Neural crest cell (in vitro differentiated cells): ENCODE data around the gene POR. TPM values are rescaled to one million over a fixed set of nuclear protein-coding genes. Genes with fewer than 3 reads are reported as not detected.

Source experiments
- DNase-seq: peaks from one replicate; pipeline ENCODE4 v3.0.0; 2021; ENCODE audit warnings: low read depth, mixed read lengths, low spot score
- H3K27ac Mint-ChIP-seq: one replicate; pipeline ENCODE4 v1.8.0; 2021; ENCODE audit warnings: mild to moderate bottlenecking, mixed read lengths; ENCODE audit not compliant: unreplicated experiment
- H3K27me3 Mint-ChIP-seq: 2 replicates; pipeline ENCODE4 v1.8.0; 2021; ENCODE audit warnings: low read depth, mild to moderate bottlenecking, mixed read lengths
- H3K36me3 Mint-ChIP-seq: 2 replicates; pipeline ENCODE4 v1.8.0; 2021; ENCODE audit warnings: low read depth, mild to moderate bottlenecking, mixed read lengths
- H3K4me1 Mint-ChIP-seq: 2 replicates; pipeline ENCODE4 v1.8.0; 2021; ENCODE audit warnings: mixed read lengths
- H3K4me3 Mint-ChIP-seq: one replicate; pipeline ENCODE4 v1.8.0; 2021; ENCODE audit warnings: mild to moderate bottlenecking, mixed read lengths
- H3K9me3 Mint-ChIP-seq: 2 replicates; pipeline ENCODE4 v1.8.0; 2021; ENCODE audit warnings: mixed read lengths
- total RNA-seq: library from RNA; stranded (reverse); gene quantifications from 2 replicates; pipeline ENCODE4 v1.2.1, GENCODE V29; 2021
- TF ChIP-seq, protein P1 (sequence below): fragments of 200-600 bp; sonication (generic); conservative IDR thresholded peaks from 2 replicates; pipeline ENCODE4 v1.5.0; 2021; ENCODE audit warnings: antibody characterized with exemption, mild to moderate bottlenecking

POR gene
- total RNA-seq, 1 donor from 2014 or later = 126 TPM

DNA sequence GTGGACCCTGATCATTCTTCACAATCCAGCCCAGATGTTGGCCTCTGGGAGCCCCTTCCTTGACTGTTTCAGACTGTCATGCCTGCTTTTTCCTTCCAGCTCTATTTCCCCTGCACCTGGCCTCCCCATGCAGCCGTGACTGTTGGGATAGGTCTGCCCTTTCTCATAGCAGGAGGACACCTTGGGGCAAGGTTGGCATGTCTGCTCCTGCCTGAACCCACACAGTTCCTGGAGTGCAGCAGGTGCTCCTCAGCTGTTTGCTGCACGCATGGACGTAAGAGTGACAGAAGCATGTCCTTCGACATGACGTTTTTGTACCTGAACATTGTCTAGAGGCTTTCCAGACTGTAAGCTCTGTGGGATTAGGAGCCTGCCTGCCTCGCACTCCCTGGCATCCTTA lies 24.0 kb downstream of the POR start:
- Mint-ChIP-seq H3K9me3 (no peaks in the 10 kb centered on the region), H3K27me3 (no peaks in the 10 kb centered on the region), H3K4me3 (peak overlapping the region; percentile 11), H3K27ac (peak overlapping the region; percentile 85), H3K4me1 (peaks cover 26% of the 10 kb centered on the region), H3K36me3 (peaks cover 6% of the 10 kb centered on the region)
- no peak for DNase-seq
- TF ChIP-seq, protein P1, sequence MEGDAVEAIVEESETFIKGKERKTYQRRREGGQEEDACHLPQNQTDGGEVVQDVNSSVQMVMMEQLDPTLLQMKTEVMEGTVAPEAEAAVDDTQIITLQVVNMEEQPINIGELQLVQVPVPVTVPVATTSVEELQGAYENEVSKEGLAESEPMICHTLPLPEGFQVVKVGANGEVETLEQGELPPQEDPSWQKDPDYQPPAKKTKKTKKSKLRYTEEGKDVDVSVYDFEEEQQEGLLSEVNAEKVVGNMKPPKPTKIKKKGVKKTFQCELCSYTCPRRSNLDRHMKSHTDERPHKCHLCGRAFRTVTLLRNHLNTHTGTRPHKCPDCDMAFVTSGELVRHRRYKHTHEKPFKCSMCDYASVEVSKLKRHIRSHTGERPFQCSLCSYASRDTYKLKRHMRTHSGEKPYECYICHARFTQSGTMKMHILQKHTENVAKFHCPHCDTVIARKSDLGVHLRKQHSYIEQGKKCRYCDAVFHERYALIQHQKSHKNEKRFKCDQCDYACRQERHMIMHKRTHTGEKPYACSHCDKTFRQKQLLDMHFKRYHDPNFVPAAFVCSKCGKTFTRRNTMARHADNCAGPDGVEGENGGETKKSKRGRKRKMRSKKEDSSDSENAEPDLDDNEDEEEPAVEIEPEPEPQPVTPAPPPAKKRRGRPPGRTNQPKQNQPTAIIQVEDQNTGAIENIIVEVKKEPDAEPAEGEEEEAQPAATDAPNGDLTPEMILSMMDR = no peak

- H3K27ac Mint-ChIP-seq = no peak overlapping the region
Measured at GRCh38 chr7:75943864-75944263, 28.9 kb downstream of the POR start.

GRCh38 chr7:75944507-75944906 lies 29.6 kb downstream of the POR start:
- Mint-ChIP-seq H3K27ac (peak overlapping the region; percentile 31), H3K4me1 (peaks cover 17% of the 10 kb centered on the region), H3K27me3 (no peaks in the 10 kb centered on the region), H3K36me3 (no peaks in the 10 kb centered on the region), H3K4me3 (no peak overlapping the region), H3K9me3 (no peaks in the 10 kb centered on the region)
- TF ChIP-seq, protein P1 = no peak
- no peak for DNase-seq

More at GRCh38 chr7:75943864-75944263, 28.9 kb downstream of the POR start:
- no peaks in the 10 kb centered on the region for H3K9me3 Mint-ChIP-seq
- H3K27me3 Mint-ChIP-seq = no peaks in the 10 kb centered on the region
- no peak overlapping the region for H3K4me3 Mint-ChIP-seq
- peaks cover 18% of the 10 kb centered on the region for H3K4me1 Mint-ChIP-seq
- TF ChIP-seq, protein P1 = no peak
- DNase-seq = no peak
- H3K36me3 Mint-ChIP-seq = no peaks in the 10 kb centered on the region

DNA sequence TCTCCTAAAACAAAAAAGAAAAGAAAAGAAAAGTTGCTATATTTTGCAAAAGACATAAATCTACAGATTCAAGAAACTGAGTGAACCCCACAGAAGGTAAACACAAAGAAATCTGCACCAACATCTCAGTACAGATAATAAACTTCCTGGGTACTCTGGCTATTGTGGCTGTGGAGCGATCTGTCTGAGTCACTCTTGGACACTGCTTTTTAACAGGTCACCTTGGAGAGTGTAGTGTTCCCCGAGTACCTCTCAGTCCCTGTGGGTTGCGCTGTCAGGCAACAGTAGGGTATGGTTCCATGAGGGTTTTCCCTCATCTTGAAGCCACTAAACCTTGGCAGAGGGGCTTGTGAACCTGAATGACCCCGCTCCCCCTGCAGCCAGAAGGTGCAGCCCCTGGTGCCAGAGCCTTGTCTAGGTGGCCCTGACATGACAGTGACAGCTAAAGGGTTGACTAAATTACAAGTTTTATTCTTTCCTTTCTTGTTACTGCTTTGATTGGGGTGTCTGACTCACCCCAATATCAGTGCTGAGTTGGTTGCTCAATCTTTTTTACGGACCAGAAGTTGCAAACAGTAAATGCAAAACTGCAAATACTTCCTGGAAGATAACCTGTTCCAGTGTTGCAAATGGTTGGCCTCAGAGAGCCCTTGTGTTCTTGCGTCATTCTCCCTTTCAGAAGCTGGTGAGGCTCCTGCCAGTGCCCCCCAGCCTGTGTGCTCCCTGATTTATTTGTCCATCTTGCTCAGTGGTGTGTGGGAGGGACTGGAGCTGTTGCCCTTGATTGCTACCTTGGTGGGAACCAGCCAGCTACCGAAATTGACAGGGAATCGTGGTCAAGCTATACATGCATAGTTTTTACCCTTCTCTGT lies 30.6 kb downstream of the POR start:
- DNase-seq = no peak
- Mint-ChIP-seq H3K4me3 (no peak overlapping the region), H3K4me1 (peaks cover 21% of the 10 kb centered on the region), H3K27me3 (no peaks in the 10 kb centered on the region), H3K9me3 (no peaks in the 10 kb centered on the region), H3K36me3 (no peaks in the 10 kb centered on the region), H3K27ac (no peak overlapping the region)
- TF ChIP-seq, protein P1 = no peak

GRCh38 chr7:75946207-75946855 lies 31.4 kb downstream of the POR start:
- H3K27me3 Mint-ChIP-seq = no peaks in the 10 kb centered on the region
- no peak overlapping the region for H3K4me3 Mint-ChIP-seq
- H3K9me3 Mint-ChIP-seq = no peaks in the 10 kb centered on the region
- no peak overlapping the region for H3K27ac Mint-ChIP-seq
- DNase-seq = no peak
- TF ChIP-seq, protein P1 = no peak
- H3K36me3 Mint-ChIP-seq = no peaks in the 10 kb centered on the region
- H3K4me1 Mint-ChIP-seq = peaks cover 18% of the 10 kb centered on the region
